Measurements from ENCODE around the gene PSD. TPM values are rescaled to one million over a fixed set of nuclear protein-coding genes. Genes with fewer than 3 reads are reported as not detected.

PSD gene
- total and polyA plus RNA-seq, 10 of the 15 experiments (the other 5 are each of a cell fraction or from before 2014, with no cell fraction given): 0.11 to 2.0 (median 0.49) TPM; not detected in 2

DNA sequence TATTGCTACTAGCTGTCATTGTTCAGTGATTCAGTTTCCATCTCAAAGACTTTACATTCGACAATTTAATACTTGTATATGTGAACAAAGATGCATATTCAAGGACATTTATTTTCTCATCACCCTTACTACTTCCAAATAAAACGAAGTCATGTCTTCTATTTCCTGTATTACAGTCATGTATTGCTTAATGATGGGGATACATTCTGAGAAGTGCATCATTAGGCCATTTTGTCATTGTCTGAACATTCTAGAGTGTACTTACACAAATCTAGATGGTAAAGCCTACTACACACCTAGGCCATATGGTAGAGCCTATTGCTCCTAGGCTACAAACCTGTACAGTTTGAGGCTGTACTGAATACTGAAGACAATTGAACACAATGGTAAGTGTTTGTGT, 26.3 kb upstream of the PSD start:
- intact Hi-C loops (cut with micrococcal nuclease; ENCODE audit: unreplicated experiment): no loop called here
- H3K27me3 ChIP-seq (replicated peaks in 1 of 2; ENCODE audit: control insufficient read depth in 2 of 2, insufficient read depth in 2 of 2, low read length in 1 of 2): no peaks in the 10 kb centered on the region
- no TSS peak for BruUV-seq (replicated peaks)
- no peak overlapping the region for H3K27ac ChIP-seq (ENCODE audit: control insufficient read depth, insufficient read depth)
- no peak for DNase-seq (ENCODE audit: low read depth, low spot score)
- ATAC-seq: no peak
- WGBS (ENCODE audit: insufficient coverage, insufficient replicate concordance, low lambda C conversion rate, missing lambda C conversion rate): 21% methylated on average over 2 of the region's 2 CpGs
- H3K4me2 ChIP-seq (ENCODE audit: control insufficient read depth, insufficient read depth): no peak overlapping the region
- CTCF ChIA-PET: no interaction called here
- peaks cover 5% of the 10 kb centered on the region for H3K4me1 ChIP-seq (ENCODE audit: control insufficient read depth, insufficient read depth, low read length)
- H3K36me3 ChIP-seq (ENCODE audit: control insufficient read depth in 2 of 2, insufficient read depth in 2 of 2, low read length in 1 of 2): no peaks in the 10 kb centered on the region
- RAD21 ChIA-PET (ENCODE audit: unreplicated experiment): no interaction called here
- no peak overlapping the region for H2AFZ ChIP-seq (ENCODE audit: control insufficient read depth, low read depth, low read length)
- SMC1A ChIA-PET (ENCODE audit: uncharacterized antibody, unreplicated experiment): no interaction called here
- no peaks in the 10 kb centered on the region; the same call in 1 of the 2 replicates for H3K79me2 ChIP-seq (ENCODE audit: control insufficient read depth, insufficient read depth, low read length)
- no peak for TF ChIP-seq MEF2B (IDR thresholded peaks at IDR 0.05; ENCODE audit: partially characterized antibody, poor library complexity, severe bottlenecking)
- no peak for TF ChIP-seq NBN (IDR thresholded peaks at IDR 0.05)
- TF ChIP-seq NFXL1 (IDR thresholded peaks at IDR 0.05; ENCODE audit: borderline replicate concordance): no peak
- no peak for TF ChIP-seq PAX8 (IDR thresholded peaks at IDR 0.05)
- TF ChIP-seq MAX (IDR thresholded peaks at IDR 0.05; ENCODE audit: low read depth, low read length): no peak
- TF ChIP-seq RBBP5 (conservative IDR thresholded peaks at IDR 0.05): no peak
- TF ChIP-seq, protein P1, sequence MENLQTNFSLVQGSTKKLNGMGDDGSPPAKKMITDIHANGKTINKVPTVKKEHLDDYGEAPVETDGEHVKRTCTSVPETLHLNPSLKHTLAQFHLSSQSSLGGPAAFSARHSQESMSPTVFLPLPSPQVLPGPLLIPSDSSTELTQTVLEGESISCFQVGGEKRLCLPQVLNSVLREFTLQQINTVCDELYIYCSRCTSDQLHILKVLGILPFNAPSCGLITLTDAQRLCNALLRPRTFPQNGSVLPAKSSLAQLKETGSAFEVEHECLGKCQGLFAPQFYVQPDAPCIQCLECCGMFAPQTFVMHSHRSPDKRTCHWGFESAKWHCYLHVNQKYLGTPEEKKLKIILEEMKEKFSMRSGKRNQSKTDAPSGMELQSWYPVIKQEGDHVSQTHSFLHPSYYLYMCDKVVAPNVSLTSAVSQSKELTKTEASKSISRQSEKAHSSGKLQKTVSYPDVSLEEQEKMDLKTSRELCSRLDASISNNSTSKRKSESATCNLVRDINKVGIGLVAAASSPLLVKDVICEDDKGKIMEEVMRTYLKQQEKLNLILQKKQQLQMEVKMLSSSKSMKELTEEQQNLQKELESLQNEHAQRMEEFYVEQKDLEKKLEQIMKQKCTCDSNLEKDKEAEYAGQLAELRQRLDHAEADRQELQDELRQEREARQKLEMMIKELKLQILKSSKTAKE (IDR thresholded peaks at IDR 0.05; ENCODE audit: low read depth, poor library complexity, severe bottlenecking): no peak
- TF ChIP-seq, protein P2, sequence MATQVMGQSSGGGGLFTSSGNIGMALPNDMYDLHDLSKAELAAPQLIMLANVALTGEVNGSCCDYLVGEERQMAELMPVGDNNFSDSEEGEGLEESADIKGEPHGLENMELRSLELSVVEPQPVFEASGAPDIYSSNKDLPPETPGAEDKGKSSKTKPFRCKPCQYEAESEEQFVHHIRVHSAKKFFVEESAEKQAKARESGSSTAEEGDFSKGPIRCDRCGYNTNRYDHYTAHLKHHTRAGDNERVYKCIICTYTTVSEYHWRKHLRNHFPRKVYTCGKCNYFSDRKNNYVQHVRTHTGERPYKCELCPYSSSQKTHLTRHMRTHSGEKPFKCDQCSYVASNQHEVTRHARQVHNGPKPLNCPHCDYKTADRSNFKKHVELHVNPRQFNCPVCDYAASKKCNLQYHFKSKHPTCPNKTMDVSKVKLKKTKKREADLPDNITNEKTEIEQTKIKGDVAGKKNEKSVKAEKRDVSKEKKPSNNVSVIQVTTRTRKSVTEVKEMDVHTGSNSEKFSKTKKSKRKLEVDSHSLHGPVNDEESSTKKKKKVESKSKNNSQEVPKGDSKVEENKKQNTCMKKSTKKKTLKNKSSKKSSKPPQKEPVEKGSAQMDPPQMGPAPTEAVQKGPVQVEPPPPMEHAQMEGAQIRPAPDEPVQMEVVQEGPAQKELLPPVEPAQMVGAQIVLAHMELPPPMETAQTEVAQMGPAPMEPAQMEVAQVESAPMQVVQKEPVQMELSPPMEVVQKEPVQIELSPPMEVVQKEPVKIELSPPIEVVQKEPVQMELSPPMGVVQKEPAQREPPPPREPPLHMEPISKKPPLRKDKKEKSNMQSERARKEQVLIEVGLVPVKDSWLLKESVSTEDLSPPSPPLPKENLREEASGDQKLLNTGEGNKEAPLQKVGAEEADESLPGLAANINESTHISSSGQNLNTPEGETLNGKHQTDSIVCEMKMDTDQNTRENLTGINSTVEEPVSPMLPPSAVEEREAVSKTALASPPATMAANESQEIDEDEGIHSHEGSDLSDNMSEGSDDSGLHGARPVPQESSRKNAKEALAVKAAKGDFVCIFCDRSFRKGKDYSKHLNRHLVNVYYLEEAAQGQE (IDR thresholded peaks at IDR 0.05; ENCODE audit: low read depth, low read length): no peak
- TF ChIP-seq PKNOX1 (IDR thresholded peaks at IDR 0.05): no peak
- no peak for TF ChIP-seq ZNF24 (IDR thresholded peaks at IDR 0.05)
- TF ChIP-seq HDAC2 (IDR thresholded peaks at IDR 0.05): no peak
- no peak for TF ChIP-seq IKZF1 (conservative IDR thresholded peaks at IDR 0.05)
- TF ChIP-seq, protein P3, sequence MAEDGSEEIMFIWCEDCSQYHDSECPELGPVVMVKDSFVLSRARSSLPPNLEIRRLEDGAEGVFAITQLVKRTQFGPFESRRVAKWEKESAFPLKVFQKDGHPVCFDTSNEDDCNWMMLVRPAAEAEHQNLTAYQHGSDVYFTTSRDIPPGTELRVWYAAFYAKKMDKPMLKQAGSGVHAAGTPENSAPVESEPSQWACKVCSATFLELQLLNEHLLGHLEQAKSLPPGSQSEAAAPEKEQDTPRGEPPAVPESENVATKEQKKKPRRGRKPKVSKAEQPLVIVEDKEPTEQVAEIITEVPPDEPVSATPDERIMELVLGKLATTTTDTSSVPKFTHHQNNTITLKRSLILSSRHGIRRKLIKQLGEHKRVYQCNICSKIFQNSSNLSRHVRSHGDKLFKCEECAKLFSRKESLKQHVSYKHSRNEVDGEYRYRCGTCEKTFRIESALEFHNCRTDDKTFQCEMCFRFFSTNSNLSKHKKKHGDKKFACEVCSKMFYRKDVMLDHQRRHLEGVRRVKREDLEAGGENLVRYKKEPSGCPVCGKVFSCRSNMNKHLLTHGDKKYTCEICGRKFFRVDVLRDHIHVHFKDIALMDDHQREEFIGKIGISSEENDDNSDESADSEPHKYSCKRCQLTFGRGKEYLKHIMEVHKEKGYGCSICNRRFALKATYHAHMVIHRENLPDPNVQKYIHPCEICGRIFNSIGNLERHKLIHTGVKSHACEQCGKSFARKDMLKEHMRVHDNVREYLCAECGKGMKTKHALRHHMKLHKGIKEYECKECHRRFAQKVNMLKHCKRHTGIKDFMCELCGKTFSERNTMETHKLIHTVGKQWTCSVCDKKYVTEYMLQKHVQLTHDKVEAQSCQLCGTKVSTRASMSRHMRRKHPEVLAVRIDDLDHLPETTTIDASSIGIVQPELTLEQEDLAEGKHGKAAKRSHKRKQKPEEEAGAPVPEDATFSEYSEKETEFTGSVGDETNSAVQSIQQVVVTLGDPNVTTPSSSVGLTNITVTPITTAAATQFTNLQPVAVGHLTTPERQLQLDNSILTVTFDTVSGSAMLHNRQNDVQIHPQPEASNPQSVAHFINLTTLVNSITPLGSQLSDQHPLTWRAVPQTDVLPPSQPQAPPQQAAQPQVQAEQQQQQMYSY (CRISPR knock-in tag; IDR thresholded peaks at IDR 0.05): no peak
- TF ChIP-seq RFX5 (IDR thresholded peaks at IDR 0.05; ENCODE audit: low read depth, low read length): no peak
- TF ChIP-seq MYC (IDR thresholded peaks at IDR 0.05; ENCODE audit: insufficient read depth, insufficient read length, insufficient replicate concordance, low read length, severe bottlenecking): no peak
- no peak overlapping the region for H3K4me3 ChIP-seq
- no peak for FAIRE-seq
- no peaks in the 10 kb centered on the region for H3K9me3 ChIP-seq (replicated peaks; ENCODE audit: control insufficient read depth, insufficient read depth, low read length)
- no peak overlapping the region for H3K9ac ChIP-seq (ENCODE audit: control insufficient read depth, insufficient read depth, low read length)
- POLR2A ChIA-PET: no interaction called here
- H4K20me1 ChIP-seq (ENCODE audit: control insufficient read depth, insufficient read depth): no peaks in the 10 kb centered on the region
- in situ Hi-C loops (cut with MboI): no loop called here

Data from GM12878 (cell line).